22Rv1 (cell line): Measurements from ENCODE around the gene CETP.

Experiments used
- CTCF ChIP-seq: fragments of 450-650 bp; IDR thresholded peaks from 2 replicates; pipeline ENCODE4 v1.5.1; 2017; ENCODE audit warnings: mild to moderate bottlenecking
- ZFX ChIP-seq: fragments of 450-650 bp; IDR thresholded peaks from 2 replicates; pipeline ENCODE4 v1.6.1; 2017; ENCODE audit warnings: antibody characterized with exemption, borderline replicate concordance

DNA sequence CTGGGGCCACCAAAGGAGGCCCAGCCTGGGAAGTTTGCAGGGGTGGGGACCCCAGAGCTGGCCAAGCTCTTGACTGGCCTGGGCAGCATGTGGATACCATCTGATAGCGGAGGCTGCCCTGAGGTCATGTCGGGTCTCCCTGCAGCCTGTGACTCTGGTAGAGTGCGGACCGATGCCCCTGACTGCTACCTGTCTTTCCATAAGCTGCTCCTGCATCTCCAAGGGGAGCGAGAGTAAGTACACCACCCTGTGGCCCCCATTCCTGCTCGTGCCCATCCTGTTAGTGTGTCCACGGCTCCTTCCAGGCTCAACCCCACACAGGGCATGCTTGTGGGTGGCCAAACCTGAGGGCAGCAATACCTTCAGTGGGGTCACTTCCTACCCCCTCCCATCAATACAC, 8.0 kb downstream of the CETP start:
- TF ChIP-seq CTCF: no peak
- no peak for TF ChIP-seq ZFX
